Measurements from ENCODE around the gene BGN.
A peak's percentile ranks its signal among the peaks of the same experiment; 100 is the strongest.

The BGN gene

DNA sequence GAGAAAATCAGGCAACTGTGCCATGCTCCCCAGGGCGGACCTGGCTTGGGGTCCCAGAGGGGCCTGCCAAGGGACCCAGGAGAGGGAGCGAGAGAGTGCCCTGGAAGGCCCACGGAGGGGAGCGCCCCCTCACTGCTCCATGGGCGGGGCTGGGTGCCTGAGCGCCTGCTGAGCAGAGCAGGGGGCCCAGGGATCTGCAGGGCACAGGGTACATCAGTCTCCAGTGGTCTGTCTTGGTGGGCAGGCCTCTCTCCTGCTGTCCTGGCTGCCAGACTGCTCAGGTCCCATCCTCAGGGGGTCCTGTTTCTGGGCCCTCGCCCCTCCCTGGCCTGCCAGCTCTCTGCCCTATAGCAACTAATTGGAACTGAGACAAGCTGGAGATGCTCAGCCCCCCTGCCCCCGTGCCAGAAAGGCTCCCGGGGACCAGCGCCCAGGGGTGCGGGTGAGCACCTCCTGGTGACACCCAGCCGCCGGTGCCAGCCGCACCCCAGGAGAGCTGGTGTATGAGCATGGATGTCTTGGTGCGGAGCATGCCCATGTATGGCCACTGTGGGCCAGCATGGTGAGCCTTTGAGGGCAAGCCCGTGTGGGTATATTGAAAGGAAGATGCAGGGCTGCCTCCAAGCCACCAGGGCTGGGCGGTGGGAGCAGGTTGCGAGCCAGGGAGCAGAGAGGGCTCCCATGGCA, 1.3 kb downstream of the BGN start:
- Histone ChIP-seq H3K4me1 (ENCODE audit: control insufficient read depth, insufficient read depth, low read length) (no peaks in the 10 kb centered on the region), H3K27ac (ENCODE audit: extremely low read depth, low read depth, low read length) (no peak overlapping the region), H3K9me3 (ENCODE audit: control insufficient read depth, insufficient read depth, low read depth, low read length) (no peaks in the 10 kb centered on the region), H3K4me3 (ENCODE audit: low read depth, low read length) (no peak overlapping the region), H3K36me3 (ENCODE audit: control insufficient read depth in 2 of 2, insufficient read depth in 1 of 2, low read length in 2 of 2) (no peaks in the 10 kb centered on the region)
- POLR2A ChIA-PET, result no interaction called here
- CTCF ChIA-PET, result interaction anchor here (0.6 to 2.3 kb wide), 3 partner anchors 11 to 451 kb away, joined by 3 to 7 read pairs (median 5); no protein-coding TSS in a partner anchor
- TF ChIP-seq ZIC2 (tag by site-specific recombination; IDR thresholded peaks at IDR 0.05) (peak; percentile 84), ZNF777 (tag by site-specific recombination; IDR thresholded peaks at IDR 0.05; ENCODE audit: borderline replicate concordance) (no peak), GLIS2 (tag by site-specific recombination; IDR thresholded peaks at IDR 0.05) (peak; percentile 50), ZNF335 (tag by site-specific recombination; conservative IDR thresholded peaks at IDR 0.05) (0 out of 2 replicates have a peak, but pooled peaks have one; percentile 31), ZXDB (tag by site-specific recombination; IDR thresholded peaks at IDR 0.05) (no peak), ZNF112 (tag by site-specific recombination; IDR thresholded peaks at IDR 0.05) (no peak), GLIS1 (tag by site-specific recombination; IDR thresholded peaks at IDR 0.05) (peak; percentile 62)
- TF ChIP-seq, protein P1, sequence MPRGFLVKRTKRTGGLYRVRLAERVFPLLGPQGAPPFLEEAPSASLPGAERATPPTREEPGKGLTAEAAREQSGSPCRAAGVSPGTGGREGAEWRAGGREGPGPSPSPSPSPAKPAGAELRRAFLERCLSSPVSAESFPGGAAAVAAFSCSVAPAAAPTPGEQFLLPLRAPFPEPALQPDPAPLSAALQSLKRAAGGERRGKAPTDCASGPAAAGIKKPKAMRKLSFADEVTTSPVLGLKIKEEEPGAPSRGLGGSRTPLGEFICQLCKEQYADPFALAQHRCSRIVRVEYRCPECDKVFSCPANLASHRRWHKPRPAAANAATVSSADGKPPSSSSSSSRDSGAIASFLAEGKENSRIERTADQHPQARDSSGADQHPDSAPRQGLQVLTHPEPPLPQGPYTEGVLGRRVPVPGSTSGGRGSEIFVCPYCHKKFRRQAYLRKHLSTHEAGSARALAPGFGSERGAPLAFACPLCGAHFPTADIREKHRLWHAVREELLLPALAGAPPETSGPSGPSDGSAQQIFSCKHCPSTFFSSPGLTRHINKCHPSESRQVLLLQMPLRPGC (tag by site-specific recombination; IDR thresholded peaks at IDR 0.05), result no peak

DNA sequence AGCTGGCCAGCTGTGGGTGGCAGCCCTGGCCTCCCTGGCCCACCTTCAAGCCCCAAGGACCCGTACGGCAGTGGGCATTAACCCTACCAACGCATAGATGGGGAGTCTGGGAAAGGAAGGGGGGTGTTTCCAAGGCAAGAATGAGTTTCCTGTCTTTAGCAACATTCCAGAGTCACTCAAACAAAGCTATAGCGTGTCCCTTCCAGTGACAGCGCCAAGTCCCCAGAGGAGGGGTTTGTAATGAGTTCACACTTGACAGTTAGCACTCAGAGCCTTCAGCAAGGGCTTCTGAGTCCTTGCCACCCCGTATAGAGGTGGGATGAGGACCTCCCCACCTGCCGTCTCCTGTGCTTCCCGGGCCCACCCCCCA, 1.8 kb downstream of the BGN start:
- POLR2A ChIA-PET, result no interaction called here
- CTCF ChIA-PET, result interaction anchor here (0.6 to 2.3 kb wide), 4 partner anchors 11 to 616 kb away, joined by 3 to 7 read pairs (median 4); no protein-coding TSS in a partner anchor
- no peaks in the 10 kb centered on the region for H3K36me3 ChIP-seq (ENCODE audit: control insufficient read depth in 2 of 2, insufficient read depth in 1 of 2, low read length in 2 of 2)
- H3K4me1 ChIP-seq (ENCODE audit: control insufficient read depth, insufficient read depth, low read length), result no peaks in the 10 kb centered on the region
- H3K9me3 ChIP-seq (ENCODE audit: control insufficient read depth, insufficient read depth, low read depth, low read length), result no peaks in the 10 kb centered on the region
- H3K27ac ChIP-seq (ENCODE audit: extremely low read depth, low read depth, low read length), result no peak overlapping the region
- no peak overlapping the region for H3K4me3 ChIP-seq (ENCODE audit: low read depth, low read length)
- TF ChIP-seq ZNF2 (tag by site-specific recombination; IDR thresholded peaks at IDR 0.05), result no peak
- no peak for TF ChIP-seq WT1 (tag by site-specific recombination; IDR thresholded peaks at IDR 0.05)
- TF ChIP-seq, protein P2, sequence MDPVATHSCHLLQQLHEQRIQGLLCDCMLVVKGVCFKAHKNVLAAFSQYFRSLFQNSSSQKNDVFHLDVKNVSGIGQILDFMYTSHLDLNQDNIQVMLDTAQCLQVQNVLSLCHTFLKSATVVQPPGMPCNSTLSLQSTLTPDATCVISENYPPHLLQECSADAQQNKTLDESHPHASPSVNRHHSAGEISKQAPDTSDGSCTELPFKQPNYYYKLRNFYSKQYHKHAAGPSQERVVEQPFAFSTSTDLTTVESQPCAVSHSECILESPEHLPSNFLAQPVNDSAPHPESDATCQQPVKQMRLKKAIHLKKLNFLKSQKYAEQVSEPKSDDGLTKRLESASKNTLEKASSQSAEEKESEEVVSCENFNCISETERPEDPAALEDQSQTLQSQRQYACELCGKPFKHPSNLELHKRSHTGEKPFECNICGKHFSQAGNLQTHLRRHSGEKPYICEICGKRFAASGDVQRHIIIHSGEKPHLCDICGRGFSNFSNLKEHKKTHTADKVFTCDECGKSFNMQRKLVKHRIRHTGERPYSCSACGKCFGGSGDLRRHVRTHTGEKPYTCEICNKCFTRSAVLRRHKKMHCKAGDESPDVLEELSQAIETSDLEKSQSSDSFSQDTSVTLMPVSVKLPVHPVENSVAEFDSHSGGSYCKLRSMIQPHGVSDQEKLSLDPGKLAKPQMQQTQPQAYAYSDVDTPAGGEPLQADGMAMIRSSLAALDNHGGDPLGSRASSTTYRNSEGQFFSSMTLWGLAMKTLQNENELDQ (tag by site-specific recombination; IDR thresholded peaks at IDR 0.05; ENCODE audit: low read depth), result no peak
- no peak for TF ChIP-seq SP7 (tag by site-specific recombination; IDR thresholded peaks at IDR 0.05)
- no peak for TF ChIP-seq ZSCAN30 (tag by site-specific recombination; IDR thresholded peaks at IDR 0.05)
- TF ChIP-seq ZNF544 (tag by site-specific recombination; IDR thresholded peaks at IDR 0.05), result no peak
- TF ChIP-seq ZNF768 (tag by site-specific recombination; IDR thresholded peaks at IDR 0.05), result no peak
- TF ChIP-seq, protein P3, sequence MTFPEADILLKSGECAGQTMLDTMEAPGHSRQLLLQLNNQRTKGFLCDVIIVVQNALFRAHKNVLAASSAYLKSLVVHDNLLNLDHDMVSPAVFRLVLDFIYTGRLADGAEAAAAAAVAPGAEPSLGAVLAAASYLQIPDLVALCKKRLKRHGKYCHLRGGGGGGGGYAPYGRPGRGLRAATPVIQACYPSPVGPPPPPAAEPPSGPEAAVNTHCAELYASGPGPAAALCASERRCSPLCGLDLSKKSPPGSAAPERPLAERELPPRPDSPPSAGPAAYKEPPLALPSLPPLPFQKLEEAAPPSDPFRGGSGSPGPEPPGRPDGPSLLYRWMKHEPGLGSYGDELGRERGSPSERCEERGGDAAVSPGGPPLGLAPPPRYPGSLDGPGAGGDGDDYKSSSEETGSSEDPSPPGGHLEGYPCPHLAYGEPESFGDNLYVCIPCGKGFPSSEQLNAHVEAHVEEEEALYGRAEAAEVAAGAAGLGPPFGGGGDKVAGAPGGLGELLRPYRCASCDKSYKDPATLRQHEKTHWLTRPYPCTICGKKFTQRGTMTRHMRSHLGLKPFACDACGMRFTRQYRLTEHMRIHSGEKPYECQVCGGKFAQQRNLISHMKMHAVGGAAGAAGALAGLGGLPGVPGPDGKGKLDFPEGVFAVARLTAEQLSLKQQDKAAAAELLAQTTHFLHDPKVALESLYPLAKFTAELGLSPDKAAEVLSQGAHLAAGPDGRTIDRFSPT (tag by site-specific recombination; IDR thresholded peaks at IDR 0.05), result no peak
- TF ChIP-seq, protein P4, sequence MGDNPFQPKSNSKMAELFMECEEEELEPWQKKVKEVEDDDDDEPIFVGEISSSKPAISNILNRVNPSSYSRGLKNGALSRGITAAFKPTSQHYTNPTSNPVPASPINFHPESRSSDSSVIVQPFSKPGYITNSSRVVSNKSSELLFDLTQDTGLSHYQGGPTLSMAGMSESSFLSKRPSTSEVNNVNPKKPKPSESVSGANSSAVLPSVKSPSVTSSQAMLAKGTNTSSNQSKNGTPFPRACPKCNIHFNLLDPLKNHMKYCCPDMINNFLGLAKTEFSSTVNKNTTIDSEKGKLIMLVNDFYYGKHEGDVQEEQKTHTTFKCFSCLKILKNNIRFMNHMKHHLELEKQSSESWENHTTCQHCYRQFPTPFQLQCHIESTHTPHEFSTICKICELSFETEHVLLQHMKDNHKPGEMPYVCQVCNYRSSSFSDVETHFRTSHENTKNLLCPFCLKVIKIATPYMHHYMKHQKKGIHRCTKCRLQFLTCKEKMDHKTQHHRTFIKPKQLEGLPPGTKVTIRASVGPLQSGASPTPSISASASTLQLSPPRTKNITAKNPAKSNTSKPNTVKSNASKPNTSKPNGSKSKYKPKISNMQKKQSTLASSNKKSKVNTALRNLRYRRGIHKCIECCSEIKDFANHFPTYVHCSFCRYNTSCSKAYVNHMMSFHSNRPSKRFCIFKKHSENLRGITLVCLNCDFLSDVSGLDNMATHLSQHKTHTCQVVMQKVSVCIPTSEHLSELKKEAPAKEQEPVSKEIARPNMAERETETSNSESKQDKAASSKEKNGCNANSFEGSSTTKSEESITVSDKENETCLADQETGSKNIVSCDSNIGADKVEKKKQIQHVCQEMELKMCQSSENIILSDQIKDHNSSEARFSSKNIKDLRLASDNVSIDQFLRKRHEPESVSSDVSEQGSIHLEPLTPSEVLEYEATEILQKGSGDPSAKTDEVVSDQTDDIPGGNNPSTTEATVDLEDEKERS (tag by site-specific recombination; IDR thresholded peaks at IDR 0.05), result no peak
- TF ChIP-seq PBX3 (CRISPR knock-in tag; IDR thresholded peaks at IDR 0.05), result no peak
- no peak for TF ChIP-seq ZNF558 (tag by site-specific recombination; IDR thresholded peaks at IDR 0.05)
- TF ChIP-seq ZNF155 (tag by site-specific recombination; IDR thresholded peaks at IDR 0.05), result no peak
- TF ChIP-seq ZNF266 (tag by site-specific recombination; IDR thresholded peaks at IDR 0.05; ENCODE audit: low read depth), result no peak
- TF ChIP-seq PRDM6 (tag by site-specific recombination; IDR thresholded peaks at IDR 0.05), result no peak
- no peak for TF ChIP-seq IKZF3 (tag by site-specific recombination; IDR thresholded peaks at IDR 0.05)
